Measurements from ENCODE around the gene AP2A1. TPM values are rescaled to one million over a fixed set of nuclear protein-coding genes. Genes with fewer than 3 reads are reported as not detected.

The AP2A1 gene
- total and polyA plus RNA-seq, 10 of the 15 experiments (the other 5 are each of a cell fraction or from before 2014, with no cell fraction given), result 0.68 to 78.8 (median 33.8) TPM

- RAD21 ChIA-PET (ENCODE audit: unreplicated experiment), result interaction anchor here (1.3 to 1.4 kb wide), 3 partner anchors 39 to 91 kb away, joined by 3 to 4 read pairs (median 3); no protein-coding TSS in a partner anchor
- SMC1A ChIA-PET (ENCODE audit: uncharacterized antibody, unreplicated experiment), result interaction anchor here (0.8 to 2.0 kb wide), 2 partner anchors 41 to 95 kb away, joined by 3 to 4 read pairs; partner anchors contain the start of gene PTOV1
- POLR2A ChIA-PET, result interaction anchor here (0.7 to 1.4 kb wide), 3 partner anchors 43 to 145 kb away, joined by 3 to 5 read pairs (median 5); partner anchors contain the start of gene AP2A1
- no peaks in the 10 kb centered on the region for H3K79me2 ChIP-seq (ENCODE audit: control insufficient read depth, insufficient read depth, low read length)
- FAIRE-seq (no peak), DNase-seq (ENCODE audit: low read depth, low spot score) (no peak), ATAC-seq (peak; percentile 66)
- peak overlapping the region; percentile 60; the same call in 1 of the 2 replicates for H3K4me3 ChIP-seq
- peak overlapping the region; percentile 87 for H3K4me2 ChIP-seq (ENCODE audit: control insufficient read depth, insufficient read depth)
- H3K27me3 ChIP-seq (replicated peaks in 1 of 2; ENCODE audit: control insufficient read depth in 2 of 2, insufficient read depth in 2 of 2, low read length in 1 of 2), result no peaks in the 10 kb centered on the region
- no peak overlapping the region for H3K27ac ChIP-seq (ENCODE audit: control insufficient read depth, insufficient read depth)
- CTCF ChIA-PET, result interaction anchor here (1.0 to 1.8 kb wide), 4 partner anchors 26 to 129 kb away, joined by 3 to 5 read pairs (median 4); no protein-coding TSS in a partner anchor
- H3K9ac ChIP-seq (ENCODE audit: control insufficient read depth, insufficient read depth, low read length), result no peak overlapping the region
- whole genome bisulfite sequencing (ENCODE audit: insufficient coverage, insufficient replicate concordance, low lambda C conversion rate, missing lambda C conversion rate), result 28% methylated on average over 50 of the region's 50 CpGs
- in situ Hi-C loops (cut with MboI), result no loop called here
- H2AFZ ChIP-seq (ENCODE audit: control insufficient read depth, low read depth, low read length), result peak overlapping the region; percentile 67
- peaks cover 3% of the 10 kb centered on the region in 2 experiments; a peak in 3 of 4 replicates for H3K36me3 ChIP-seq (ENCODE audit: control insufficient read depth in 2 of 2, insufficient read depth in 2 of 2, low read length in 1 of 2)
- no peaks in the 10 kb centered on the region for H4K20me1 ChIP-seq (ENCODE audit: control insufficient read depth, insufficient read depth)
- peaks cover 7% of the 10 kb centered on the region; the same call in 1 of the 2 replicates for H3K4me1 ChIP-seq (ENCODE audit: control insufficient read depth, insufficient read depth, low read length)
- intact Hi-C loops (cut with micrococcal nuclease; ENCODE audit: unreplicated experiment), result loop anchor here (5.0 kb wide), 1 partner anchor 42 kb away; the partner anchor contains the start of gene AP2A1
- no TSS peak for BruUV-seq (replicated peaks)
- no peaks in the 10 kb centered on the region for H3K9me3 ChIP-seq (replicated peaks; ENCODE audit: control insufficient read depth, insufficient read depth, low read length)
- no peak for TF ChIP-seq IRF4 (IDR thresholded peaks at IDR 0.05; ENCODE audit: low read depth, low read length)
- peak; percentile 58 for TF ChIP-seq IKZF1 (conservative IDR thresholded peaks at IDR 0.05)
- TF ChIP-seq BHLHE40 (IDR thresholded peaks at IDR 0.05; ENCODE audit: borderline replicate concordance in 1 of 2, low read depth in 2 of 2, low read length in 1 of 2), result peak in 1 of 2 experiments; percentile 49; a peak in 1 of 4 replicates
- TF ChIP-seq CTCF (IDR thresholded peaks at IDR 0.05 in 2 of 3, conservative IDR thresholded peaks at IDR 0.05 in 1 of 3; ENCODE audit: control insufficient read depth in 2 of 3, extremely low read depth in 1 of 3, insufficient read depth in 1 of 3, low read depth in 3 of 3, low read length in 3 of 3), result peak in 2 of 3 experiments; percentile 27 to 32; a peak in 2 of 6 replicates
- peak; percentile 77 for TF ChIP-seq NR2F1 (conservative IDR thresholded peaks at IDR 0.05)
- 0 out of 2 replicates have a peak, but pooled peaks have one; percentile 24 for TF ChIP-seq NKRF (conservative IDR thresholded peaks at IDR 0.05)
- no peak for TF ChIP-seq ZNF217 (IDR thresholded peaks at IDR 0.05)
- TF ChIP-seq SMARCA5 (IDR thresholded peaks at IDR 0.05), result peak; percentile 40; the same call in 1 of the 2 replicates
- peak; percentile 79 for TF ChIP-seq DPF2 (IDR thresholded peaks at IDR 0.05)
- TF ChIP-seq BACH1 (IDR thresholded peaks at IDR 0.05; ENCODE audit: borderline replicate concordance), result peak; percentile 53; the same call in 1 of the 2 replicates
- peak; percentile 14; the same call in 1 of the 2 replicates for TF ChIP-seq PAX5 (IDR thresholded peaks at IDR 0.05; ENCODE audit: borderline replicate concordance, low read depth, low read length)
- TF ChIP-seq TCF12 (IDR thresholded peaks at IDR 0.05; ENCODE audit: low read depth, low read length), result no peak
- no peak for TF ChIP-seq RELA (IDR thresholded peaks at IDR 0.05; ENCODE audit: borderline replicate concordance, partially characterized antibody)
- peak; percentile 20; the same call in 1 of the 2 replicates for TF ChIP-seq MAX (IDR thresholded peaks at IDR 0.05; ENCODE audit: low read depth, low read length)
- TF ChIP-seq RAD51 (IDR thresholded peaks at IDR 0.05), result peak; percentile 77
- TF ChIP-seq GATAD2B (conservative IDR thresholded peaks at IDR 0.05; ENCODE audit: low read depth), result peak; percentile 81; the same call in 1 of the 2 replicates
- TF ChIP-seq FOXK2 (IDR thresholded peaks at IDR 0.05), result no peak
- 0 out of 2 replicates have a peak, but pooled peaks have one; percentile 19 for TF ChIP-seq POLR2A (IDR thresholded peaks at IDR 0.05; ENCODE audit: low read depth, low read length)
These were observed 42.5 kb downstream of the AP2A1 start for GRCh38 chr19:49809160-49809940.

All from GM12878 (cell line).